HUES48 (cell line): ENCODE measurements around the gene MDH1.
"Not testable (repeated sequence)": the region's sequence is repeated elsewhere in the genome, so short reads cannot be mapped to it uniquely, and the experiment has no call there.

Experiments
- H3K27ac ChIP-seq: one replicate; pipeline ENCODE4 v1.7.0; 2013; ENCODE audit warnings: low read depth, low read length, inconsistent platforms
- H3K27me3 ChIP-seq: 2 replicates; pipeline ENCODE4 v1.6.1; 2013; ENCODE audit warnings: mild to moderate bottlenecking, low read length; ENCODE audit not compliant: control insufficient read depth, insufficient read depth
- H3K36me3 ChIP-seq: 2 replicates; pipeline ENCODE4 v1.6.1; 2013; ENCODE audit warnings: low read length; ENCODE audit not compliant: control insufficient read depth, insufficient read depth
- H3K4me1 ChIP-seq: 2 replicates; pipeline ENCODE4 v1.6.1; 2013; ENCODE audit warnings: mild to moderate bottlenecking, low read length; ENCODE audit not compliant: control insufficient read depth, insufficient read depth
- H3K4me3 ChIP-seq: 2 replicates; pipeline ENCODE4 v1.5.1; 2013; ENCODE audit warnings: mild to moderate bottlenecking, low read depth, low read length
- H3K9ac ChIP-seq: 2 replicates; pipeline ENCODE4 v1.6.1; 2013; ENCODE audit warnings: mild to moderate bottlenecking, low read depth, low read length, moderate library complexity
- H3K9me3 ChIP-seq: 2 replicates; pipeline ENCODE4 v1.6.1; 2013; ENCODE audit warnings: low read length; ENCODE audit not compliant: control insufficient read depth, insufficient read depth

Gene MDH1

DNA sequence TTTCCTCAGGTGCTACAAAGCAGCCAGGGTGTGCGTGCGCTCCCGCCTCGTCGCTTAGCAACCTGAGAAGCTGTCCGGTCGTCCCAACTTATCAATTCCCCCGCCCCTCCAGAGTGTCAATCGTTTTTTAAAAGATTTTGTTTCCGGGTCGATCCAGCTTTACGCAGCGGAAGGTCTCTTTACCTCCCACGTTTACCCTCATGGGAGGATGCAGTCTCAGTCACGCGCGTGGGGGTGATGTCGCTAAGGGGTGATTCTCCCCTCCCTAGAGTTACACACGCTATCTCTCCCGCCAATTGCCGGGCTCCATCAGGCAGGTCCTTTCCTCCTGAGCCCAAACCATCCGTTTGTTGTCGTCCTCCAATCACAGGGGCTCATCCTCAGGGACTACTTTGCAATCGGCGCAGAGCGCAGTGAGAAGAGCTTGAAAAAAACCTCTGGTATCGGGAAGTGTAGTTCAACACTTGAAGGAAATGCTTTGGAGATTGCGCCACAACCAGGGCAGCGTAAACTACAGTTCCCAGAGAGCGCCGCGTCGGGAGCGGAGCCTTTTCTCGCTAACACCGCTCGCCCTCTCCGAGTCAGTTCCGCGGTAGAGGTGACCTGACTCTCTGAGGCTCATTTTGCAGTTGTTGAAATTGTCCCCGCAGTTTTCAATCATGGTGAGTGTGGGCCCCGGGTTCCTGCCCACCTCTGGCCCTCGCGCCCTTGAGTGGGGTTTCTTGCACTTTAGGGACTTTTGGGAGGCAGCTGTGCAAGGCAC, at the start of gene MDH1, which contains the start of gene WDPCP:
TSS of gene MDH1 (plus strand) at position 579 of the 763 bp plus-strand sequence. CDS start at position 660, 81 bp downstream.
TSS of gene WDPCP (minus strand) at position 93 of the 763 bp plus-strand sequence. CDS start 206 bp downstream, outside the sequence.
- Histone ChIP-seq H3K36me3 (peaks cover 33% of the 10 kb centered on the region), H3K27ac (peak within 1 kb of the TSS; percentile 94), H3K4me3 (peak within 1 kb of the TSS; percentile 91), H3K9me3 (no peaks in the 10 kb centered on the region), H3K9ac (peak within 1 kb of the TSS; percentile 83), H3K27me3 (no peaks in the 10 kb centered on the region), H3K4me1 (peaks cover 29% of the 10 kb centered on the region)

DNA sequence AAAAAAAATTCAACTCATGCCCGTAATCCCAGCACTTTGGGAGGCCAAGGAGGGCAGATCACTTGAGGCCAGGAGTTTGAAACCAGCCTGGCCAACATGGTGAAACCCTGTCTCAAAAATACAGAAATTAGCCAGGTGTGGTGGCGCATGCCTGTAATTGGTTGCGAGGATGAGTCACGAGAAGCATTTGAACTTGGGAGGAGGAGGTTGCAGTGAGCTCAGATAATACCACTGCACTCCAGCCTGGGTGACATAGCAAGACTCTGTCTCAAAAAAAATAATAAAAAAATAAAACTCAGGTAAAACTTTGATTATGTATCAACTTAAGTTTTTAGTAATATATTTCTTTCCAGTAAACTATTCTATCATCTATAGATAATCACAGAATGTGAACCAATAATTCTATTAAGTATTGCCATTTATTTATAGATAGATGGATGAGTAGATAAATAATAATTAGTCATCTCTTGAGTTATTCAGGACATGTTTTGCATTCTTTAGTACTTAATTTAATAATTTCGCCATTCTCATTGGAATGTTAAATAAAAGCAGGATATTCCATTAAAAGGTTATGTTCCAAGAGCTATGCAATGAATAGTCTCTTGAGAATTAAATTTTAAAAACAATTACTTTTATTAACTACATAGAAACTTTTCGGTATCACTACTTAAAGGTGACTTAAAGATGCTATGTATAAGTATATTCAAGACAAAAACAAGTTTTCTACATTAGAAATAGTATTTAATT, 49.2 kb upstream of the MDH1 start:
- Histone ChIP-seq H3K4me1 (peaks cover 5% of the 10 kb centered on the region; the same call in 1 of the 2 replicates), H3K9ac (no peak overlapping the region), H3K27ac (no peak overlapping the region), H3K36me3 (no peaks in the 10 kb centered on the region), H3K4me3 (no peak overlapping the region), H3K9me3 (no peaks in the 10 kb centered on the region), H3K27me3 (no peaks in the 10 kb centered on the region)

DNA sequence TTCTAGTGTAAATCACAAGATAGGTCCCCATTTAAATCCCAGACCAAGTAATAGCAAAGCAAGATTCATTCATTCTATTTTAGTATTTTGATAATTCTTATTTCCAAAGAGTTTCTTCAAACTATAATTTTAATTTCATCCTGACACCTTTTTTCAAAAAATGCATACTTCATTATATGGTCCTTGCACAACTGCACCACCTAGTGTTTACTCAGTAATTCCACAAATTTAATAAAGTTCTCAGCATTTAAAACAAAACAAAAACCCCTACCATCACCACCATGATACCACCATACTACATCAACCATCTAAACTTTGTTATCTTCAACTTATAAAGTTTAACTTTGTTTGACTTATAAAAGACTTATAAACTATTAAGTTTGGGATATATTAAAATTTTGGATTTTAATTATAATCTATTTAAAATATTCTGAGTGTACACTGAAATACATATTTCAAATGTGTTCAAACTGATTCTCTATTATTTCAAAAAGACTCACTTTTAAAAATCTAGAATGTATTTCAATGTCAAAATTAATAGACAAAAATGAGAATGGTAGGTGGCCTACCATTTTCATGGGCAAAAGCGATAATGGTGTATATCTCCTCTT, 44.6 kb upstream of the MDH1 start:
- Histone ChIP-seq H3K27me3 (no peaks in the 10 kb centered on the region), H3K9me3 (no peaks in the 10 kb centered on the region), H3K9ac (no peak overlapping the region), H3K4me3 (no peak overlapping the region), H3K36me3 (no peaks in the 10 kb centered on the region), H3K4me1 (peaks cover 11% of the 10 kb centered on the region), H3K27ac (no peak overlapping the region)

DNA sequence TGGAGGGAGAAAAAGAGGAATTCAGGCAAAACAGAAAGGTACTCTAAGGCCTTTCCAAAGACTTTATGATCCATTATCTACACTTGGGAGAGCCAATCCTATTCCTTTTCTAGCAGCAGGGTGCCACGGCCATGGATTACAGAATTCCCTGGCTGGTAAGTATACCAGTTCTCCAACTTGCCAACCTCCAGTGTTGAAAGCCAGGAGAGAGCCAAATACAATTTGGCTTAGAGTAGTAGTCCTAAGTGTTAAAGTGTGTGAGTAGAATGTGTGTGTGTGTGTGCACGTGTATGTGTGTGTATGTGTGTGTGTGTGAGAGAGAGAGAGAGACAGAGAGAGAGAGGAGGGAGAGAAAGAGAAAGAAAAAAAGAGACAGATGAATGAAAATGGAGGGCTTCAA, 43.7 kb upstream of the MDH1 start:
- Histone ChIP-seq H3K36me3 (no peaks in the 10 kb centered on the region), H3K9ac (no peak overlapping the region), H3K9me3 (no peaks in the 10 kb centered on the region), H3K27ac (no peak overlapping the region), H3K4me3 (no peak overlapping the region), H3K27me3 (no peaks in the 10 kb centered on the region), H3K4me1 (peaks cover 11% of the 10 kb centered on the region)

DNA sequence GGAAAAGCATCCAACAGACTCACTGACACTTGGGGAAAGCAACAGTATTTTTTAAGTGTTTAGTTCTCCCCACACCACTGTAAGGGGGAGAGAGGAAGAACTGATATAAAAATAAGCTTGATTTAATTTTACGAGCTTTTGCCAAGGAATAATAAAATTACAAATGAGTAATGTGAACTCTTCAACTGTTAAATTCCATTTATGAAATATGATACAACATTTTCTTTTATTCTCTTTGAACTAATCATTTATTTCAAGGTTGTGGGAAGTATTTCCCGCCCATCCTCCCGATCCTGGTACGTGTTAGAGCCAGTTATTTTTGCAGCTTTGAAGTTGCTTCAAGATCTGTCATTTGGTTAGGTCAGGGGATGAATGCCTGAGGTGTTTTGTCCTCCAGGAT, 35.7 kb upstream of the MDH1 start:
- peaks cover 10% of the 10 kb centered on the region for H3K4me1 ChIP-seq
- H3K27me3 ChIP-seq = no peaks in the 10 kb centered on the region
- H3K9me3 ChIP-seq = no peaks in the 10 kb centered on the region
- H3K9ac ChIP-seq = no peak overlapping the region
- H3K36me3 ChIP-seq = no peaks in the 10 kb centered on the region
- no peak overlapping the region for H3K4me3 ChIP-seq
- H3K27ac ChIP-seq = no peak overlapping the region

DNA sequence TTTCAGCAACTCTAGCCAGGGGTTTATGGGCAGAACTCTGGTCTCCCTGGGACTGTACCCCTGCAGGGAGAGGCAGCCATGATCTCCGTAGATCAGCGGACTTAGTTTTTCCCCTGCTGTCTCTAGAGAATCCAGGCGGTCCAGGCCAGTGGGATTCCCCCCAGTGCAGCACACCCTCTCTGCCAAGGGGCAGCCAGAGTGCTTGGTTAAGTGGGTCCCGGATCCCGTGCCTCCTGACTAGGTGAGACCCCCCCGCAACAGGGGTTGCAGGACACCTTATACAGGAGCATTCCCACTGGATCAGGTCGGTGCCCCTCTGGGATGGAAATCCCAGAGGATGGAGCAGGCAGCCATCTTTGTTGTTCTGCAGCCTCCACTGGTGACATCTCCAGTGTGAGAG, 33.5 kb upstream of the MDH1 start:
- peaks cover 10% of the 10 kb centered on the region for H3K4me1 ChIP-seq
- no peaks in the 10 kb centered on the region for H3K27me3 ChIP-seq
- H3K9ac ChIP-seq = no peak overlapping the region
- no peak overlapping the region for H3K4me3 ChIP-seq
- H3K27ac ChIP-seq = no peak overlapping the region
- no peaks in the 10 kb centered on the region for H3K36me3 ChIP-seq
- H3K9me3 ChIP-seq = no peaks in the 10 kb centered on the region

DNA sequence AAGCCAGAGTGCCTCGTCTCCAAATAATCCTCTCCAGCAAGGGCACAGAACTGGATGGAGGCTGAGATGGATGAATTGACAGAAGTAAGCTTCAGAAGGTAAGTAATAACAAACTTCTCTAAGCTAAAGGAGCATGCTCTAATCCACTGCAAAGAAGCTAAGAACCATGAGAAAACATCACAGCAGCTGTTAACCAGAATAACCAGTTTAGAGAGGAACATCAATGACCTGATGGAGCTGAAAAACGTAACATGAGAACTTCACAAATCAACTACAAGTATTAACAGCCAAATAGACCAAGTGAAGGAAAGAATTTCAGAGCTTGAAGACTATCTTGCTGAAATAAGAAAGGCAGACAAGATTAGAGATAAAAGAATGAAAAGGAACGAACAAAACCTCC, 32.8 kb upstream of the MDH1 start:
- no peak overlapping the region for H3K27ac ChIP-seq
- H3K4me3 ChIP-seq = 0 out of 2 replicates have a peak overlapping the region, but pooled peaks have one; percentile 18
- no peaks in the 10 kb centered on the region for H3K36me3 ChIP-seq
- H3K27me3 ChIP-seq = no peaks in the 10 kb centered on the region
- no peaks in the 10 kb centered on the region; the same call in 1 of the 2 replicates for H3K9me3 ChIP-seq
- peaks cover 10% of the 10 kb centered on the region for H3K4me1 ChIP-seq
- H3K9ac ChIP-seq = no peak overlapping the region

DNA sequence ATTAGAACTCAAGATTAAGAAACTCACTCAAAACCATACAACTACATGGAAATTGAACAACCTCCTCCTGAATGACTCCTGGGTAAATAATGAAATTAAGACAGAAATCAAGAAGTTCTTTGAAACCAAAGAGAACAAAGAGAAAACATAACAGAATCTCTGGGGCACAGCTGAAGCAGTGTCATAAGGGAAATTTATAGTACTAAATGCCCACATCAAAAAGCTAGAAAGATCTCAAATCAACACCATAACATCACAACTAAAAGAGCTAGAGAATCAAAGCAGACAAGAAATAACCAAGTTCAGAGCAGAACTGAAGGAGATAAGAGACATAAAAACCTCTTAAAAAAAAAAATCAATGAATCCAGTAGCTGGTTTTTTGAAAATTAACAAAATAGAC, 30.9 kb upstream of the MDH1 start:
- not testable (repeated sequence) for H3K36me3 ChIP-seq, H3K9ac ChIP-seq, H3K4me3 ChIP-seq, H3K4me1 ChIP-seq, H3K27ac ChIP-seq, H3K9me3 ChIP-seq, H3K27me3 ChIP-seq

DNA sequence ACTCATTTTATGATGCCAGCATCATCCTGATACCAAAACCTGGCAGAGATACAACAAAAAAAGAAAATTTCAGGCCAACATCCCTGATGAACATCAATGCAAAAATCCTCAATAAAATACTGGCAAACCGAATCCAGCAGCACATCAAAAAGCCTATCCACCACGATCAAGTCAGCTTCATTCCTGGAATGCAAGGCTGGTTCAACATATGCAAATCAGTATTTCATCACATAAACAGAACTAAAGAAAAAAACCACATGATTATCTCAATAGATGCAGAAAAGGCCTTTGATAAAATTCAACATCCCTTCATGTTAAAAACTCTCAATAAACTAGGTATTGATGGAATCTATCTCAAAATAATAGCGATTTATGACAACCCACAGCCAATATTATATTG, 29.8 kb upstream of the MDH1 start:
- not testable (repeated sequence) for H3K4me1 ChIP-seq, H3K27ac ChIP-seq, H3K9me3 ChIP-seq, H3K9ac ChIP-seq, H3K4me3 ChIP-seq, H3K27me3 ChIP-seq
- peaks cover 12% of the 10 kb centered on the region for H3K36me3 ChIP-seq

DNA sequence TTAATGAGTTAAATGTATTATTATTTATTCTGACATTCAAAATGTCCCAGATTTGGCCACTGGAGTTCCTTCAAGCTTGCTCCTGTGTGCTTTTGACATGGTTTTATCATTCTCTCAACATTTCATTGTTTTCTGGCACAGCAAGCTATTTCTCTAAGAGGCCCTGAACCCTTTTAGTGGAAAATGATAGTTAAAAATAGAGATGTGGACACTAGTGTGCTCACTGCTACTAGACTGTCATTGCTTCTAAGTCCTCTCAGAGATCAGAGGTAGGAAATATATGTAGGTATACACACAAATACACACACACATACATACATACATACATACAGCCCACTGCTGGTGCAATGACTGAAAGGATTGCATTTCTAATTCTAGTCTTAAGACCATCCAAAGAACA, 26.0 kb upstream of the MDH1 start:
- Histone ChIP-seq H3K4me1 (0 out of 2 replicates have a peak, but pooled peaks cover 3% of the 10 kb centered on the region), H3K27me3 (no peaks in the 10 kb centered on the region), H3K9me3 (peaks cover 2% of the 10 kb centered on the region; the same call in 1 of the 2 replicates), H3K36me3 (peaks cover 12% of the 10 kb centered on the region), H3K9ac (no peak overlapping the region), H3K27ac (no peak overlapping the region), H3K4me3 (no peak overlapping the region)

DNA sequence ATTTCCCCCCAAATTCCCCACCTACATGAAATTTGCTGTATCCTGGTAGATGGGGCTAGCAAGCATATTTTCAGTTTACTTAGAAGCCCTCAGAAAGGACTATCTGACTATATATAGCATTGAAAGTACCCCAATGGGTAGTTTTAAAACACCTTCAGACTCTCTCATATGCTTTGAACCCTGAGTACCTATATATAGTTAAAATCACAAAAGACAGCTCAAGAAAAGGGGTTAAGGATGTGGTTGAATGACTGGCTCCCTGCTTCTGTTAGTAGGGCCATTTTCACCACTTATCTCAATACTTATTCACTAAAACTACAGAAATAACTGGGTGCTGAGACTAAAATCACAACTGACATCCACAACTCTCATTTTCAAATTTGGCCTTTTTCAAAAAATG, 19.0 kb upstream of the MDH1 start:
- Histone ChIP-seq H3K36me3 (no peaks in the 10 kb centered on the region; the same call in 1 of the 2 replicates), H3K27ac (no peak overlapping the region), H3K9ac (no peak overlapping the region), H3K27me3 (no peaks in the 10 kb centered on the region), H3K4me3 (no peak overlapping the region), H3K9me3 (peaks cover 10% of the 10 kb centered on the region), H3K4me1 (peaks cover 10% of the 10 kb centered on the region; the same call in 1 of the 2 replicates)
